ENCODE results near the gene CORO2B. TPM values are rescaled to one million over a fixed set of nuclear protein-coding genes. Genes with fewer than 3 reads are reported as not detected.

CORO2B gene
- total and polyA plus RNA-seq, 9 of the 15 experiments (the other 6 are each of a cell fraction or from before 2014, with no cell fraction given) = not detected

DNA sequence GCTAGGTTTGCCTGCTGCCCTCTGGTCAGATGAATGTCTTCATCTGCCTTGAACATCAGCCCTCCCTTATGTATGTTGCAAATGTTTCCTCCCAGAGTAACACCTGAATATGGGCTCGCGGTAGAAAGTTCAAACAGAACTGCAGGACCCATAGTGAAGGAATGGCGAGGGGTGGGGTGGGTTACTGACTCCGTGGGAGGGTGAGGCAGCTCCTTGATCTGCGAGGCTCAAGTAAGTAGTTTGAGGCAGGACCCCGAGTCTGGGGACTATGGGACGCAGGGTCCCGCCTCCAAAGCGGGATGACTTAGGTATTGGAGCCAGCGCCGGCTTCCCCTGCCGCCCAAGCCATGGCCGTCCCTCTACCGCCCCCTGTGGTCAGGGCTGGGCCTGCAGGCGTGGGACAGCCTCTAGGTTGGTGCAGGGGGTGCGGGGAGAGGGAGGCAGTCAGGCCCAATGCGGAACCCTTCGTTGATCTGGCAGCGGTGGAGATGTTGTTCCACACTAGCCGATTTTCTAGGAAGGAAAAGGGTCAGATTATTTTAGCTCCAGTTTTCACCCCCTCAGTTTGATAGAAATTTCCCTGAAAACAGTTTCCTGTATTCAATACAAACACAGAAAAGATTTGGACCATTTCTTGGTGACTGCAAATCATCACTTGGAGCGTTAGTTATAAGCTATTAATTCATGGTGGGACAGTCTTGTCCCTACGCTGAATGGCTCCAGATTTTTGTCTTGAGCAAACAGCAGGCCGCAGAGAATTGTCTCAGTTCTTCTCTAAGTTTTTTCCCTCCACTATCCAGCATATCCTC, 72.3 kb downstream of the CORO2B start (continued):
- TF ChIP-seq FOXJ2 (tag; IDR thresholded peaks at IDR 0.05) (no peak), U2AF2 (optimal IDR thresholded peaks at IDR 0.05; ENCODE audit: low read depth, low read length) (no peak), HDAC6 (IDR thresholded peaks at IDR 0.05; ENCODE audit: low read depth, low read length) (no peak), TRIM28 (IDR thresholded peaks at IDR 0.05) (no peak), POLR3G (IDR thresholded peaks at IDR 0.05; ENCODE audit: extremely low read depth, insufficient read length, insufficient replicate concordance) (no peak), TAF7 (tag; IDR thresholded peaks at IDR 0.05) (no peak), SMC3 (conservative IDR thresholded peaks at IDR 0.05; ENCODE audit: insufficient read depth, low read depth, low read length) (peak; percentile 34; the same call in 1 of the 2 replicates), HOXB6 (CRISPR knock-in tag; IDR thresholded peaks at IDR 0.05; ENCODE audit: borderline replicate concordance) (no peak), NCOA6 (IDR thresholded peaks at IDR 0.05) (no peak), ZNF239 (CRISPR knock-in tag; IDR thresholded peaks at IDR 0.05) (no peak), ILF3 (IDR thresholded peaks at IDR 0.05; ENCODE audit: borderline replicate concordance) (no peak), SREBF2 (CRISPR knock-in tag; IDR thresholded peaks at IDR 0.05) (no peak), SRSF3 (IDR thresholded peaks at IDR 0.05; ENCODE audit: insufficient read depth, low read length) (no peak), GTF2A2 (tag; IDR thresholded peaks at IDR 0.05) (no peak), ZNF212 (CRISPR knock-in tag; IDR thresholded peaks at IDR 0.05) (no peak), CREBBP (IDR thresholded peaks at IDR 0.05; ENCODE audit: low read depth, low read length) (no peak)
- TF ChIP-seq, protein P1, sequence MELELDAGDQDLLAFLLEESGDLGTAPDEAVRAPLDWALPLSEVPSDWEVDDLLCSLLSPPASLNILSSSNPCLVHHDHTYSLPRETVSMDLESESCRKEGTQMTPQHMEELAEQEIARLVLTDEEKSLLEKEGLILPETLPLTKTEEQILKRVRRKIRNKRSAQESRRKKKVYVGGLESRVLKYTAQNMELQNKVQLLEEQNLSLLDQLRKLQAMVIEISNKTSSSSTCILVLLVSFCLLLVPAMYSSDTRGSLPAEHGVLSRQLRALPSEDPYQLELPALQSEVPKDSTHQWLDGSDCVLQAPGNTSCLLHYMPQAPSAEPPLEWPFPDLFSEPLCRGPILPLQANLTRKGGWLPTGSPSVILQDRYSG (tag; conservative IDR thresholded peaks at IDR 0.05; ENCODE audit: low read depth) = no peak
- TF ChIP-seq, protein P2, sequence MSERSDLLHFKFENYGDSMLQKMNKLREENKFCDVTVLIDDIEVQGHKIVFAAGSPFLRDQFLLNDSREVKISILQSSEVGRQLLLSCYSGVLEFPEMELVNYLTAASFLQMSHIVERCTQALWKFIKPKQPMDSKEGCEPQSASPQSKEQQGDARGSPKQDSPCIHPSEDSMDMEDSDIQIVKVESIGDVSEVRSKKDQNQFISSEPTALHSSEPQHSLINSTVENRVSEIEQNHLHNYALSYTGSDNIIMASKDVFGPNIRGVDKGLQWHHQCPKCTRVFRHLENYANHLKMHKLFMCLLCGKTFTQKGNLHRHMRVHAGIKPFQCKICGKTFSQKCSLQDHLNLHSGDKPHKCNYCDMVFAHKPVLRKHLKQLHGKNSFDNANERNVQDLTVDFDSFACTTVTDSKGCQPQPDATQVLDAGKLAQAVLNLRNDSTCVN (CRISPR knock-in tag; IDR thresholded peaks at IDR 0.05) = no peak
- TF ChIP-seq, protein P3, sequence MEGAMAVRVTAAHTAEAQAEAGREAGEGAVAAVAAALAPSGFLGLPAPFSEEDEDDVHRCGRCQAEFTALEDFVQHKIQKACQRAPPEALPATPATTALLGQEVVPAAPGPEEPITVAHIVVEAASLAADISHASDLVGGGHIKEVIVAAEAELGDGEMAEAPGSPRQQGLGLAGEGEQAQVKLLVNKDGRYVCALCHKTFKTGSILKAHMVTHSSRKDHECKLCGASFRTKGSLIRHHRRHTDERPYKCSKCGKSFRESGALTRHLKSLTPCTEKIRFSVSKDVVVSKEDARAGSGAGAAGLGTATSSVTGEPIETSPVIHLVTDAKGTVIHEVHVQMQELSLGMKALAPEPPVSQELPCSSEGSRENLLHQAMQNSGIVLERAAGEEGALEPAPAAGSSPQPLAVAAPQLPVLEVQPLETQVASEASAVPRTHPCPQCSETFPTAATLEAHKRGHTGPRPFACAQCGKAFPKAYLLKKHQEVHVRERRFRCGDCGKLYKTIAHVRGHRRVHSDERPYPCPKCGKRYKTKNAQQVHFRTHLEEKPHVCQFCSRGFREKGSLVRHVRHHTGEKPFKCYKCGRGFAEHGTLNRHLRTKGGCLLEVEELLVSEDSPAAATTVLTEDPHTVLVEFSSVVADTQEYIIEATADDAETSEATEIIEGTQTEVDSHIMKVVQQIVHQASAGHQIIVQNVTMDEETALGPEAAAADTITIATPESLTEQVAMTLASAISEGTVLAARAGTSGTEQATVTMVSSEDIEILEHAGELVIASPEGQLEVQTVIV (CRISPR knock-in tag; IDR thresholded peaks at IDR 0.05; ENCODE audit: borderline replicate concordance) = no peak
- TF ChIP-seq, protein P4, sequence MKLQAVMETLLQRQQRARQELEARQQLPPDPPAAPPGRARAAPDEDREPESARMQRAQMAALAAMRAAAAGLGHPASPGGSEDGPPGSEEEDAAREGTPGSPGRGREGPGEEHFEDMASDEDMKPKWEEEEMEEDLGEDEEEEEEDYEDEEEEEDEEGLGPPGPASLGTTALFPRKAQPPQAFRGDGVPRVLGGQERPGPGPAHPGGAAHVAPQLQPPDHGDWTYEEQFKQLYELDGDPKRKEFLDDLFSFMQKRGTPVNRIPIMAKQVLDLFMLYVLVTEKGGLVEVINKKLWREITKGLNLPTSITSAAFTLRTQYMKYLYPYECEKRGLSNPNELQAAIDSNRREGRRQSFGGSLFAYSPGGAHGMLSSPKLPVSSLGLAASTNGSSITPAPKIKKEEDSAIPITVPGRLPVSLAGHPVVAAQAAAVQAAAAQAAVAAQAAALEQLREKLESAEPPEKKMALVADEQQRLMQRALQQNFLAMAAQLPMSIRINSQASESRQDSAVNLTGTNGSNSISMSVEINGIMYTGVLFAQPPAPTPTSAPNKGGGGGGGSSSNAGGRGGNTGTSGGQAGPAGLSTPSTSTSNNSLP (IDR thresholded peaks at IDR 0.05; ENCODE audit: borderline replicate concordance, low read depth, low read length) = no peak
- TF ChIP-seq, protein P5, sequence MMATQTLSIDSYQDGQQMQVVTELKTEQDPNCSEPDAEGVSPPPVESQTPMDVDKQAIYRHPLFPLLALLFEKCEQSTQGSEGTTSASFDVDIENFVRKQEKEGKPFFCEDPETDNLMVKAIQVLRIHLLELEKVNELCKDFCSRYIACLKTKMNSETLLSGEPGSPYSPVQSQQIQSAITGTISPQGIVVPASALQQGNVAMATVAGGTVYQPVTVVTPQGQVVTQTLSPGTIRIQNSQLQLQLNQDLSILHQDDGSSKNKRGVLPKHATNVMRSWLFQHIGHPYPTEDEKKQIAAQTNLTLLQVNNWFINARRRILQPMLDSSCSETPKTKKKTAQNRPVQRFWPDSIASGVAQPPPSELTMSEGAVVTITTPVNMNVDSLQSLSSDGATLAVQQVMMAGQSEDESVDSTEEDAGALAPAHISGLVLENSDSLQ (IDR thresholded peaks at IDR 0.05) = no peak

All from K562 (cell line).